ENCODE data around the gene ZKSCAN4.

Gene ZKSCAN4

DNA sequence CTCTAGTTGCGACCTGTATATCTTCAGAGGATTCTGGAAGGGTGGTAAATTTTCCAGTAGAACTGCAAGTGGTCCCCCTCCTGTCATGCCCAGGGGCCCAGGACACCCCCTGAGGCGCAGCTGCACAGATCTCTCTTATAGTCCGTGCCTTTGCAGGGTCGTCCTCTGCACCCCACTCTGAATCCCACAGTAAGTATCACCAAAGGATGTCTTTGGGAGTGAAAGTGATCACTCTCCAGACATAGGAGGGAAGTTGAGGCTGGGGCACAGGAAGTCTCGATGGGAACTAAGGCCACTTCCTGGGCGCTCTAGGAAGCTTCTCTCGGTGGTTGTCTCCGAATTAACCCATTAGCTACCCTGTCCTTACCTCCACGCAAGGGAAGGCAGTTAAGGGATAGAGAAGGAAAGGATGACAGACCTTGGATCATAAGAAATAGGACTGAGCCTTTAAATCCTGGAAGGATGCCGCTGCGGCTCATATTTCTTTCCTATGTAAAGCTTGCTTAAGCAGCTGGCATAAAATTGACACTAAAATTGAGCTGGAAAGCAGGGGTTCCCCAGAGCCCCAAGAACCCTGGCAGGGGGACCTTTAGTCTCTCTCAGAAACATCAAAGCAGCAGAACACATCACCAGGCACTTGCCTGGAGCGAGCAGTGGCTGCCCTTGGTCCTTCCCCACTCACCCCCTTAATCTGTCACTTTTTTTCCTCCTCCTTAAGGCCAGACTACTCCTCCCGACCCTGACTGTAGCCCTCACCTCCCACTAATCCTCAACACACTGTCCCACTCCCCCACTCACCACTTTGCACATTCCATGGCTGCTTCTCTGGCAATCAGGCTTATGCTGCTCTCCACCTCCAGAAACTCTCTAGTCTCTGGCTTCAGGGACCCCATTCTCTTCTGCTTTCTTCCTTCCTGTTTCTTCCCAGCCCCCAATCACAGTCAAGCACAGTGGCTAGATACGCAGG, at the start of gene ZKSCAN4:
Gene ZKSCAN4, minus strand, starts transcription at position 261 of the 967 bp plus-strand sequence. CDS start 289 bp downstream, outside the sequence.
- peak within 1 kb of the TSS; percentile 52 for H3K27ac ChIP-seq
- no peak for TF ChIP-seq ZFX (IDR thresholded peaks at IDR 0.05; ENCODE audit: borderline replicate concordance)
- TF ChIP-seq, protein P1, sequence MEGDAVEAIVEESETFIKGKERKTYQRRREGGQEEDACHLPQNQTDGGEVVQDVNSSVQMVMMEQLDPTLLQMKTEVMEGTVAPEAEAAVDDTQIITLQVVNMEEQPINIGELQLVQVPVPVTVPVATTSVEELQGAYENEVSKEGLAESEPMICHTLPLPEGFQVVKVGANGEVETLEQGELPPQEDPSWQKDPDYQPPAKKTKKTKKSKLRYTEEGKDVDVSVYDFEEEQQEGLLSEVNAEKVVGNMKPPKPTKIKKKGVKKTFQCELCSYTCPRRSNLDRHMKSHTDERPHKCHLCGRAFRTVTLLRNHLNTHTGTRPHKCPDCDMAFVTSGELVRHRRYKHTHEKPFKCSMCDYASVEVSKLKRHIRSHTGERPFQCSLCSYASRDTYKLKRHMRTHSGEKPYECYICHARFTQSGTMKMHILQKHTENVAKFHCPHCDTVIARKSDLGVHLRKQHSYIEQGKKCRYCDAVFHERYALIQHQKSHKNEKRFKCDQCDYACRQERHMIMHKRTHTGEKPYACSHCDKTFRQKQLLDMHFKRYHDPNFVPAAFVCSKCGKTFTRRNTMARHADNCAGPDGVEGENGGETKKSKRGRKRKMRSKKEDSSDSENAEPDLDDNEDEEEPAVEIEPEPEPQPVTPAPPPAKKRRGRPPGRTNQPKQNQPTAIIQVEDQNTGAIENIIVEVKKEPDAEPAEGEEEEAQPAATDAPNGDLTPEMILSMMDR (IDR thresholded peaks at IDR 0.05), result no peak

DNA sequence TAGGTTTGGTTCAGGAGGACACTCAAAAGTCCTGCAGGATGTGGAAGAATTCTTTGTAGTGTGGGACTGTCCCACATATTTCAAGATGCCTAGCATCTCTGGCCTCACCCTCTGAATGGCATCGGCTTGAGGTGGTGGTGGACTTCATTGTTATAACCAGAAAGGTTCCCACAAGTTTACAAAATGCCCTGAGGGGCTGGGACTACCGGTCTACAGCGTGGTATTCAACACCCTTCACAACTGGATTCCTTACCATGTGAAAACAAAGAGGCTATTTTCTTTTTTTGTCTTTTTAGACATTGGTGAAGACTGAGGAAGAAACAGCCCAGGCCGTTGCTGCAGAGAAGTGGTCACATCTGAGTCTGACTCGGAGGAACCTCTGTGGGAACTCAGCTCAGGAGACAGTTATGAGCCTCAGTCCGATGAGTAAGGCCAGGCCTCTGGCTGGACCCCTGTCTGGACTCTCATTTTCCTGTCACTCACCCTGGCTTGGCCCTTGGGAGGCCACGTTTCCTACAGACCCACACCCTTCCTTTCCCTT, 44.5 kb upstream of the ZKSCAN4 start:
- H3K27ac ChIP-seq, result no peak overlapping the region
- TF ChIP-seq ZFX (IDR thresholded peaks at IDR 0.05; ENCODE audit: borderline replicate concordance), result no peak
- TF ChIP-seq, protein P1 (IDR thresholded peaks at IDR 0.05), result no peak

DNA sequence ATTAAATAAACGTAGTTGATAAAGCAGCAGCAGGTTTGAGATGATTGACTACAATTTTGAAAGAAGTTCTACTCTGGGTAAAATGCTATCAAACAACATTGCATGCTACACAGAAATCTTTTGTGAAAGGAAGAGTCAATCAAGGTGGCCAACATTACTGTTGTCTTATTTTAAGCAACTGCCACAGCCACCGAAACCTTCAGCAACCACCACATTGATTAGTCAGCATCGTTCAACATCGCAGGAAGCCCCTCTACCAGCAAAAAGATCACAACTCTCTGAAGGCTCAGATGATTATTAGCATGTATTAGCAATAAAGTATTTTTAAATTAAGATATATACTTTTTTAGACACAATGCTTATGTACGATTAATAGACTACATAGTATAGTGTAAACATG, 43.3 kb upstream of the ZKSCAN4 start:
- no peak for TF ChIP-seq ZFX (IDR thresholded peaks at IDR 0.05; ENCODE audit: borderline replicate concordance)
- TF ChIP-seq, protein P1 (IDR thresholded peaks at IDR 0.05), result no peak

DNA sequence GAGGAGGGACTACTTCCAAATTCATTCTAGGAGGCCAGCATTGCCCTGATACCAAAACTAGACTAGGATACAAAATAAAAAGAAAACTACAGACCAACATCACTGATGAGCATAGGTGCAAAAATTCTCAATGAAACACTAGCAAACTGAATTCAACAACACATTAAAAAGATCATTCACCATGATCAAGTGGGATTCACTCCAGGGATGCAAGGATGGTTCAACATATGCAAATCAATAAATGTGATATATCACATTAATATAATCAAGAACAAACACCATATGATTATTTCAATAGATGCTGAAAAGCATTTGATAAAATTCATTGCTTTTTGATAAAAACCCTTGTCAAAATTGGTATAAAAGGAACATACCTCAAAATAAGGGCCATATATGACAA, 39.5 kb upstream of the ZKSCAN4 start:
- TF ChIP-seq, protein P1 (IDR thresholded peaks at IDR 0.05), result no peak
- TF ChIP-seq ZFX (IDR thresholded peaks at IDR 0.05; ENCODE audit: borderline replicate concordance), result no peak

More for the DNA sequence above, 43.3 kb upstream of the ZKSCAN4 start:
- no peak overlapping the region for H3K27ac ChIP-seq

DNA sequence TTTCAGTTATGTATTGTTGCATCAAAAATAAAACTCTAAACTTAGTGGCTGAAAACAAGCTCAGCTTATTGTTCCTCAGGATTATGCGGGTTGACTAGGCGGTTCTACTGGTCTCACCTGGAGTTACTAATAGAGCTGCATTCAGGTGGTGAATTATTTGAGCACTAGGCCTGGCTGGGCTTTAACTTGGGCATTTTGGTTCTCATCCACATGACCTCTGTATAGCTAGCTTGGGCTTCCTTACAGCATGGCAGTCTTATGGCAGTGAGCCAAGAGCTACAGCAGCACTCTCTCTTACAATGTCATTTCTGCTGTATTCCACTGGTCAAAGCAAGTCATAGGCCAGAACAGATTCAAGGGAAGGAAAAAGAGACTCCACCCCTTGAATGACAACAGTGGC, 30.9 kb upstream of the ZKSCAN4 start:
- TF ChIP-seq, protein P1 (IDR thresholded peaks at IDR 0.05), result no peak
- no peak for TF ChIP-seq ZFX (IDR thresholded peaks at IDR 0.05; ENCODE audit: borderline replicate concordance)
- no peak overlapping the region for H3K27ac ChIP-seq

More for the DNA sequence above, 39.5 kb upstream of the ZKSCAN4 start:
- H3K27ac ChIP-seq, result no peak overlapping the region

DNA sequence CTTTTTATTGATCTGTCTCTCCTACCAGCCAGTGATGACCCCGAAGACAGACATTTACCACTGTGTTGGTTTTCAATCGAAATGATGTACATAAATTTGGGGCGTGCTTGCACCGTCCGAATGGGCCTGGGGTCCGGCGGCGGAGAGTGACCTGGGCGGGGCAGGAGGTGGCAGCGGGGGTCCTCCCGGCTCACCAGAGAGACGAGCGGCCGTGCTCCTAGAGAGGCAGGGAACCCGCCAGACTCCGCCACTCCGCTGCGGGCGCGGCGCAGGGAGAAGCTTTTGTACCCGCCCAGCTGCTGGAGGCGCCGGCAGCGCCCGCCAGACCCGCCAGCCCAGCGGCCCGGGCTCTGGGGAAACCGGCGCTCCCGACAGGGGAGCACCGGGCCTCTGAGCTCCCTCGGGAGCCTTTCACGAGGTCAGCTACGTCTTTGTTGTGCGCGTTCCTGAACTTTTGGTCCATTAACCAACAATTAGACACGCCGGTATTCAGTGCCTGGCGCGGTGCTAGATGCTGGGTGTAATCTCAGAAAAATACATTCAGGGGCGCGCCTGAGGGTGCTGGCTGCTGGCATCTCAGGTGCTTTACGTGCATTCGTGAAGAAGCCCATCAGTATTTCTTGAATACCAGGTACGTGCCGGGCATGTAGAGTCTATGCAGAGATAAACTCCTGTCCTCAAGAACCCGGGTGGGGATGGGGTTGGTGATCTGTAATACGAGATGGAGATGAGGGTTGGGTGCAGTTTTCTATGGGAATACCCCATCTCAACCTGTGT, 29.4 kb upstream of the ZKSCAN4 start, which contains the start of gene PGBD1:
Gene PGBD1, plus strand, starts transcription at position 285 of the 777 bp plus-strand sequence. CDS start 2,242 bp downstream, outside the sequence.
- TF ChIP-seq ZFX (IDR thresholded peaks at IDR 0.05; ENCODE audit: borderline replicate concordance), result no peak
- TF ChIP-seq, protein P1 (IDR thresholded peaks at IDR 0.05), result no peak
- peak within 1 kb of the TSS; percentile 25; the same call in 1 of the 2 replicates for H3K27ac ChIP-seq

All from 22Rv1 (cell line).